SK-N-SH (cell line): ENCODE results near the gene TRIM15. TPM values are rescaled to one million over a fixed set of nuclear protein-coding genes. Genes with fewer than 3 reads are reported as not detected.

ENCODE experiments used
- CTCF ChIA-PET: fragments of 300-600, 350-600 bp; formaldehyde crosslinking; extraction: SDS; loops from one replicate; lab custom pipeline; 2021; lab: Yijun Ruan, JAX
- POLR2A ChIA-PET: fragments of 350-600 bp; sonication (Branson Sonifier 250); formaldehyde crosslinking; extraction: SDS; loops from one replicate; lab custom pipeline; 2020; ENCODE audit warnings: antibody characterized with exemption, inconsistent platforms; lab: Yijun Ruan, JAX
- DNase-seq: peaks from one replicate; pipeline ENCODE4 v3.0.0; 2012
- H2AFZ ChIP-seq: fragments of 200-600 bp; sonication (generic); 2 replicates; pipeline ENCODE4 v1.8.1; 2016; ENCODE audit warnings: antibody characterized with exemption, mild to moderate bottlenecking, low read depth
- H3F3A ChIP-seq: fragments of 200-600 bp; sonication (generic); replicated peaks from 2 replicates; pipeline ENCODE3; 2016; ENCODE audit warnings: antibody characterized with exemption, mild to moderate bottlenecking; ENCODE audit not compliant: insufficient read depth
- H3K27ac ChIP-seq, 2 experiments: fragments of 200-500 bp in 1 of 2; fragments of 200-600 bp in 1 of 2; sonication (Bioruptor generic) in 1 of 2; sonication (generic), shearing (Covaris generic) in 1 of 2; 2 replicates each; pipeline versions ENCODE4 v1.5.1 to v1.6.1; 2014 to 2016; ENCODE audit warnings: low read depth in 2 of 2, inconsistent platforms in 1 of 2, low read length in 1 of 2, mild to moderate bottlenecking in 1 of 2, mixed read lengths in 1 of 2
- H3K27me3 ChIP-seq: fragments of 200-600 bp; sonication (generic), shearing (Covaris generic); 2 replicates; pipeline ENCODE4 v1.6.1; 2016; ENCODE audit warnings: mixed run types; ENCODE audit not compliant: insufficient read depth
- H3K36me3 ChIP-seq, 2 experiments: fragments of 200-500 bp in 1 of 2; fragments of 200-600 bp in 1 of 2; sonication (Bioruptor generic) in 1 of 2; sonication (generic) in 1 of 2; replicated peaks in 1 of 2; 2 replicates each; pipeline versions ENCODE3 to v1.5.1; 2014 to 2016; ENCODE audit warnings: low read length in 1 of 2, mild to moderate bottlenecking in 1 of 2; ENCODE audit not compliant: insufficient read depth in 2 of 2, control insufficient read depth in 1 of 2
- H3K4me1 ChIP-seq, 2 experiments: fragments of 200-500 bp in 1 of 2; fragments of 200-600 bp in 1 of 2; sonication (Bioruptor generic) in 1 of 2; sonication (generic), shearing (Covaris generic) in 1 of 2; 2 replicates each; pipeline versions ENCODE4 v1.5.1 to v1.6.1; 2014 to 2016; ENCODE audit warnings: low read depth in 1 of 2, low read length in 1 of 2, mixed run types in 1 of 2; ENCODE audit not compliant: insufficient read depth in 2 of 2, control insufficient read depth in 1 of 2
- H3K4me2 ChIP-seq: fragments of 200-600 bp; sonication (generic), shearing (Covaris generic); 2 replicates; pipeline ENCODE4 v1.6.1; 2017; ENCODE audit warnings: mixed run types
- H3K4me3 ChIP-seq, 2 experiments: fragments of 200-500 bp in 1 of 2; fragments of 200-600 bp in 1 of 2; sonication (Bioruptor generic) in 1 of 2; sonication (generic), shearing (Covaris generic) in 1 of 2; 2 replicates each; pipeline versions ENCODE4 v1.5.1 to v1.8.1; 2014 to 2016; ENCODE audit warnings: low read depth in 2 of 2, inconsistent platforms in 1 of 2, low read length in 1 of 2, mild to moderate bottlenecking in 1 of 2, mixed read lengths in 1 of 2, moderate library complexity in 1 of 2
- H3K79me2 ChIP-seq: fragments of 200-600 bp; sonication (generic); 2 replicates; pipeline ENCODE4 v1.8.1; 2017; ENCODE audit warnings: mild to moderate bottlenecking; ENCODE audit not compliant: insufficient read depth
- H3K9ac ChIP-seq: fragments of 200-600 bp; sonication (generic); 2 replicates; pipeline ENCODE4 v1.6.1; 2017; ENCODE audit warnings: mixed run types
- H3K9me2 ChIP-seq: fragments of 200-600 bp; sonication (generic); 2 replicates; pipeline ENCODE4 v1.6.1; 2017; ENCODE audit warnings: mixed run types
- H3K9me3 ChIP-seq: fragments of 200-600 bp; sonication (generic); 2 replicates; pipeline ENCODE4 v1.6.1; 2017; ENCODE audit warnings: mixed run types, mild to moderate bottlenecking, moderate library complexity
- H4K20me1 ChIP-seq: fragments of 200-600 bp; sonication (generic); 2 replicates; pipeline ENCODE4 v1.6.1; 2017; ENCODE audit warnings: mild to moderate bottlenecking, mixed run types; ENCODE audit not compliant: insufficient read depth
- EP300 ChIP-seq, 2 experiments: IDR thresholded peaks; 2 replicates each; pipeline versions ENCODE4 v1.4.0 to v1.6.1; 2012; ENCODE audit warnings: borderline replicate concordance in 1 of 2, low read depth in 1 of 2, low read length in 1 of 2
- EZH2phosphoT487 ChIP-seq: fragments of 200-600 bp; sonication (generic); IDR thresholded peaks from 2 replicates; pipeline ENCODE4 v1.6.1; 2017; ENCODE audit warnings: low read depth, mixed run types, mild to moderate bottlenecking, antibody characterized with exemption, moderate library complexity, borderline replicate concordance
- FOXM1 ChIP-seq: IDR thresholded peaks from 2 replicates; pipeline ENCODE4 v1.4.0; 2012; ENCODE audit warnings: low read depth, mild to moderate bottlenecking
- JUND ChIP-seq: IDR thresholded peaks from 2 replicates; pipeline ENCODE4 v1.4.0; 2012
- MEF2A ChIP-seq: IDR thresholded peaks from 2 replicates; pipeline ENCODE4 v1.4.0; 2012; ENCODE audit warnings: low read depth, borderline replicate concordance
- NFIC ChIP-seq: IDR thresholded peaks from 2 replicates; pipeline ENCODE4 v1.4.0; 2012; ENCODE audit warnings: borderline replicate concordance
- NRF1 ChIP-seq: IDR thresholded peaks from 2 replicates; pipeline ENCODE4 v1.6.1; 2012; ENCODE audit warnings: low read depth, mild to moderate bottlenecking, low read length
- RCOR1 ChIP-seq: fragments of 150-350 bp; IDR thresholded peaks from 2 replicates; pipeline ENCODE4 v1.6.1; 2017; ENCODE audit warnings: antibody characterized with exemption, low read length
- RFX5 ChIP-seq: IDR thresholded peaks from 2 replicates; pipeline ENCODE4 v1.6.1; 2012; ENCODE audit warnings: mild to moderate bottlenecking, improper control_type of control experiment, low read length
- SIN3A ChIP-seq: IDR thresholded peaks from 2 replicates; pipeline ENCODE4 v1.6.1; 2012; ENCODE audit warnings: low read depth, mild to moderate bottlenecking, low read length, moderate library complexity, borderline replicate concordance
- TEAD4 ChIP-seq: IDR thresholded peaks from 2 replicates; pipeline ENCODE4 v1.4.0; 2012; ENCODE audit warnings: mild to moderate bottlenecking, borderline replicate concordance; ENCODE audit not compliant: insufficient read depth
- YY1 ChIP-seq: IDR thresholded peaks from 2 replicates; pipeline ENCODE4 v1.4.0; 2012; ENCODE audit warnings: low read depth, mild to moderate bottlenecking
- WGBS: methylation state at CpG from one replicate; pipeline ENCODE4 v1.1.6; 2017; ENCODE audit warnings: low lambda C conversion rate; 5-methylcytosine and 5-hydroxymethylcytosine counted together
- polyA plus RNA-seq, 3 experiments: library from polyadenylated mRNA; depleted of rRNA; stranded (reverse); fragments of >200 nt; gene quantifications; 2 replicates each; pipeline ENCODE4 v1.2.3, GENCODE V29; 2012
- TF ChIP-seq, protein P1 (sequence below): IDR thresholded peaks from 2 replicates; pipeline ENCODE4 v1.6.1; 2012; ENCODE audit warnings: mild to moderate bottlenecking, low read depth, low read length, moderate library complexity
- TF ChIP-seq, protein P2 (sequence below): IDR thresholded peaks from 2 replicates; pipeline ENCODE4 v1.4.0; 2012; ENCODE audit warnings: low read depth
- TF ChIP-seq, protein P3 (sequence below): IDR thresholded peaks from 2 replicates; pipeline ENCODE4 v1.4.0; 2012; ENCODE audit warnings: low read depth, borderline replicate concordance
- TF ChIP-seq, protein P4 (sequence below): IDR thresholded peaks from 2 replicates; pipeline ENCODE4; 2012

Gene TRIM15
- polyA plus RNA-seq, 1 of the 3 experiments (the other 2 are of a cell fraction) = not detected

DNA sequence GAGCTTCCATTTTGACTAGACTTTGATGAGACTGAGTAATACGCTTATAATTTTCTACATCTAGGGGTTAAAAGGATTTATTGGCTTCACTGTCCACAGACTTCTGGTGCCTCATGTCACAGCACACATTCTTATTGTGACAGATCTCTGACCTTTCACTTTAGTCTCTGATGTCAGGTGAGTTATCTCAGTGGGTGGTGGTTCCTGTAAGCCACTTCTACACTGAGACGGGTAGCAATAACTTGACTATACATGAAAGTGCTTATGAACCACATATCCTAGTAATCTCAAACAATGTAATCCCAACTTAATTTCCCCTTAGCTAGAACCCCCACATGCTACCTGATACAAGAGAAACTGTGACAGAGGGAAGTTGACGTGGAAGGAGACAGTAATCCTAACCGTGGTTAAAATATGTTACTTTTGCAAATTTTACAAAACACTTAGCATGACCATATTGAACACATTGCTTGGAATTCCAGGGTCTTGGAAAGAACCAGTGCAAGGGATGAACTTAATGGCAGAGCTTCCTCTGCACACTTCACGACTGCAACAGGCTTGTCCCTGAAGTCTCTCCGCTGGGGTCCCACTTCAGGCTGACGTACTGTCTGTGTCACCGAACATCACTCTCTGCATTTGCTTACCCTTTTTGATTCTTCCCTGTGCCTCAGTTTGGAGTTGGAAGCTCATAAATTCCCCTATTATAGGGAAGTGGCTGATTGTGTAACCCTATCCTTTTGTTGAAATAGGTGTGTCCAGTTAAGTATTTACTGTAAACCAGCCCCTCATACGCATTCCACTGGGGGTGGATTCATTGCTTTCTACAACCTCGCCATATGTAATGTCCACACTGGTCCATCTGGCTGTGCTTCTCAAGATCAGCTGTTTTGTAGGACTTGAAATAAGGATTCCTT, 33.8 kb upstream of the TRIM15 start (continued):
- TF ChIP-seq, protein P1, sequence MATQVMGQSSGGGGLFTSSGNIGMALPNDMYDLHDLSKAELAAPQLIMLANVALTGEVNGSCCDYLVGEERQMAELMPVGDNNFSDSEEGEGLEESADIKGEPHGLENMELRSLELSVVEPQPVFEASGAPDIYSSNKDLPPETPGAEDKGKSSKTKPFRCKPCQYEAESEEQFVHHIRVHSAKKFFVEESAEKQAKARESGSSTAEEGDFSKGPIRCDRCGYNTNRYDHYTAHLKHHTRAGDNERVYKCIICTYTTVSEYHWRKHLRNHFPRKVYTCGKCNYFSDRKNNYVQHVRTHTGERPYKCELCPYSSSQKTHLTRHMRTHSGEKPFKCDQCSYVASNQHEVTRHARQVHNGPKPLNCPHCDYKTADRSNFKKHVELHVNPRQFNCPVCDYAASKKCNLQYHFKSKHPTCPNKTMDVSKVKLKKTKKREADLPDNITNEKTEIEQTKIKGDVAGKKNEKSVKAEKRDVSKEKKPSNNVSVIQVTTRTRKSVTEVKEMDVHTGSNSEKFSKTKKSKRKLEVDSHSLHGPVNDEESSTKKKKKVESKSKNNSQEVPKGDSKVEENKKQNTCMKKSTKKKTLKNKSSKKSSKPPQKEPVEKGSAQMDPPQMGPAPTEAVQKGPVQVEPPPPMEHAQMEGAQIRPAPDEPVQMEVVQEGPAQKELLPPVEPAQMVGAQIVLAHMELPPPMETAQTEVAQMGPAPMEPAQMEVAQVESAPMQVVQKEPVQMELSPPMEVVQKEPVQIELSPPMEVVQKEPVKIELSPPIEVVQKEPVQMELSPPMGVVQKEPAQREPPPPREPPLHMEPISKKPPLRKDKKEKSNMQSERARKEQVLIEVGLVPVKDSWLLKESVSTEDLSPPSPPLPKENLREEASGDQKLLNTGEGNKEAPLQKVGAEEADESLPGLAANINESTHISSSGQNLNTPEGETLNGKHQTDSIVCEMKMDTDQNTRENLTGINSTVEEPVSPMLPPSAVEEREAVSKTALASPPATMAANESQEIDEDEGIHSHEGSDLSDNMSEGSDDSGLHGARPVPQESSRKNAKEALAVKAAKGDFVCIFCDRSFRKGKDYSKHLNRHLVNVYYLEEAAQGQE = no peak
- TF ChIP-seq NRF1 (no peak), RFX5 (no peak), TEAD4 (no peak), RCOR1 (no peak), EP300 (IDR thresholded peaks at IDR 0.05; ENCODE audit: borderline replicate concordance in 1 of 2, low read depth in 1 of 2, low read length in 1 of 2) (no peak)

DNA sequence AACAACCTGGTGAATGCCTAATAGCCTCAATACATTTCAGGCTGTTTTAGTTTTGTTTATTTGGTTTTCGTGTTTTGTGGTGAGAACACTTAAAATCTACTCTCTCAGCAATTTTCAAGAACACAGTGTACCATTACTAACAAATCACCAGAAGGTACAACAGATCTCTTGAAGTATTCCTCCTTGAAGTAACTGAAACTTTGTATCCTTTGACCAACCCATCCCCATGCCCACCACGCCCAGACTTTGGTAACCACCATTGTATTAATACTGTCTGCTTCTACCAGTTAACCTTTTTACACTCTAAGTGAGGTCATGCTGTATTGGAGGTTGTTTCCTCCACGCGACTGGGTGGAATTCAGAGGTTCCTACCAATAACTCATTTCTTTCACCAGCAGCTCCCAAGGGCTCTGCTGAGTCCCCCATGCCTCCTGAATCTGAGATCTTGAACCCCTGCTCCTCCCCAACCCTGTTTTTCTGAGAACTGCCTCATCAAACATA, 33.1 kb upstream of the TRIM15 start:
- Histone ChIP-seq H4K20me1 (no peaks in the 10 kb centered on the region), H3K36me3 (no peaks in the 10 kb centered on the region), H3K9me2 (no peaks in the 10 kb centered on the region), H3K9me3 (no peaks in the 10 kb centered on the region), H3K9ac (no peak overlapping the region), H3K27ac (no peak overlapping the region)
- POLR2A ChIA-PET = no interaction called here
- CTCF ChIA-PET = interaction anchor here (0.7 to 6.2 kb wide), 32 partner anchors 8 to 480 kb away, joined by 3 to 207 read pairs (median 6); partner anchors contain the start of genes POLR1H and PPP1R11
- no peak for TF ChIP-seq EZH2phosphoT487
- TF ChIP-seq EP300 (IDR thresholded peaks at IDR 0.05; ENCODE audit: borderline replicate concordance in 1 of 2, low read depth in 1 of 2, low read length in 1 of 2) = no peak
- TF ChIP-seq JUND = no peak
- TF ChIP-seq SIN3A = no peak
- TF ChIP-seq, protein P2, sequence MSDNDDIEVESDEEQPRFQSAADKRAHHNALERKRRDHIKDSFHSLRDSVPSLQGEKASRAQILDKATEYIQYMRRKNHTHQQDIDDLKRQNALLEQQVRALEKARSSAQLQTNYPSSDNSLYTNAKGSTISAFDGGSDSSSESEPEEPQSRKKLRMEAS = no peak
- no peak for TF ChIP-seq YY1
- TF ChIP-seq, protein P3, sequence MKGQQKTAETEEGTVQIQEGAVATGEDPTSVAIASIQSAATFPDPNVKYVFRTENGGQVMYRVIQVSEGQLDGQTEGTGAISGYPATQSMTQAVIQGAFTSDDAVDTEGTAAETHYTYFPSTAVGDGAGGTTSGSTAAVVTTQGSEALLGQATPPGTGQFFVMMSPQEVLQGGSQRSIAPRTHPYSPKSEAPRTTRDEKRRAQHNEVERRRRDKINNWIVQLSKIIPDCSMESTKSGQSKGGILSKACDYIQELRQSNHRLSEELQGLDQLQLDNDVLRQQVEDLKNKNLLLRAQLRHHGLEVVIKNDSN = no peak
- TF ChIP-seq FOXM1 = no peak
- TF ChIP-seq NFIC = no peak
- TF ChIP-seq, protein P4, sequence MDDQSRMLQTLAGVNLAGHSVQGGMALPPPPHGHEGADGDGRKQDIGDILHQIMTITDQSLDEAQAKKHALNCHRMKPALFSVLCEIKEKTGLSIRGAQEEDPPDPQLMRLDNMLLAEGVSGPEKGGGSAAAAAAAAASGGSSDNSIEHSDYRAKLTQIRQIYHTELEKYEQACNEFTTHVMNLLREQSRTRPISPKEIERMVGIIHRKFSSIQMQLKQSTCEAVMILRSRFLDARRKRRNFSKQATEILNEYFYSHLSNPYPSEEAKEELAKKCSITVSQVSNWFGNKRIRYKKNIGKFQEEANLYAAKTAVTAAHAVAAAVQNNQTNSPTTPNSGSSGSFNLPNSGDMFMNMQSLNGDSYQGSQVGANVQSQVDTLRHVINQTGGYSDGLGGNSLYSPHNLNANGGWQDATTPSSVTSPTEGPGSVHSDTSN = no peak
- no peak for TF ChIP-seq MEF2A
- TF ChIP-seq, all 33 proteins: peak for 0
- Histone ChIP-seq H3K79me2 (no peaks in the 10 kb centered on the region), H3K4me3 (no peak overlapping the region), H2AFZ (no peak overlapping the region), H3F3A (no peaks in the 10 kb centered on the region), H3K4me2 (no peak overlapping the region), H3K27me3 (peaks cover 84% of the 10 kb centered on the region), H3K4me1 (no peaks in the 10 kb centered on the region)
- no peak for DNase-seq
- WGBS = 14% methylated on average over 4 of the region's 4 CpGs
